ENCODE data around the gene MEGF11. TPM values are rescaled to one million over a fixed set of nuclear protein-coding genes. Genes with fewer than 3 reads are reported as not detected.

Gene MEGF11
- total RNA-seq, 1 experiment from 2014 or later: 1.2 TPM

- no peak overlapping the region for H3K14ac ChIP-seq (ENCODE audit: insufficient read depth, low read length)
- H2BK15ac ChIP-seq (ENCODE audit: low read depth, low read length): no peak overlapping the region
- H3K56ac ChIP-seq (ENCODE audit: insufficient read length, low read depth, low read length): no peak overlapping the region
- H4K8ac ChIP-seq (replicated peaks; ENCODE audit: insufficient read length, low read depth, low read length): no peak overlapping the region
- no CpG with 5 or more reads among the region's 4 CpGs for WGBS (ENCODE audit: extremely low coverage, insufficient read length, low lambda C conversion rate)
- H2AFZ ChIP-seq (ENCODE audit: low read length): no peak overlapping the region
- no peak overlapping the region for H2BK20ac ChIP-seq (ENCODE audit: low read depth, low read length, poor library complexity, severe bottlenecking)
- H3K23me2 ChIP-seq (ENCODE audit: insufficient read length, low read depth, low read length, poor library complexity, severe bottlenecking): no peaks in the 10 kb centered on the region
- H3K27me3 ChIP-seq (ENCODE audit: insufficient read depth, low read length): no peaks in the 10 kb centered on the region
- no peak overlapping the region for H2BK120ac ChIP-seq (ENCODE audit: low read depth, low read length, poor library complexity, severe bottlenecking)
- H3K27ac ChIP-seq (ENCODE audit: insufficient read length, low read depth, low read length): no peak overlapping the region
- H3T11ph ChIP-seq (ENCODE audit: low read length): no peak overlapping the region
- H2BK12ac ChIP-seq (ENCODE audit: insufficient read length, low read depth, low read length): no peak overlapping the region
- H4K20me1 ChIP-seq (ENCODE audit: control insufficient read depth, insufficient read depth, insufficient read length): no peaks in the 10 kb centered on the region
- H3K4ac ChIP-seq (ENCODE audit: low read depth, low read length): no peak overlapping the region
- H3K9ac ChIP-seq (ENCODE audit: extremely low read depth, insufficient read length, low read length): no peak overlapping the region
- TF ChIP-seq CTCF (conservative IDR thresholded peaks at IDR 0.05): no peak
- DNase-seq: peak; percentile 17
- Mint-ChIP-seq H3K27ac (no peak overlapping the region; a peak in 2 of 7 replicates), H3K4me1 (peaks cover 16 to 27% of the 10 kb centered on the region in 2 experiments), H3K4me3 (no peak overlapping the region; a peak in 1 of 5 replicates), H3K36me3 (ENCODE audit: insufficient read depth in 1 of 3, low read depth in 3 of 3) (peaks cover 4 to 29% (median 6%) of the 10 kb centered on the region in 3 experiments; a peak in 6 of 7 replicates), H3K9me3 (no peaks in the 10 kb centered on the region), H3K27me3 (ENCODE audit: low read depth) (no peaks in the 10 kb centered on the region)
- H3K4me1 ChIP-seq (ENCODE audit: insufficient read depth, low read length): 0 out of 2 replicates have a peak, but pooled peaks cover 3% of the 10 kb centered on the region
- no peaks in the 10 kb centered on the region for H3K79me2 ChIP-seq (ENCODE audit: insufficient read depth, low read length)
- no peak overlapping the region for H4K91ac ChIP-seq (ENCODE audit: insufficient read length, low read depth, low read length)
- H3K79me1 ChIP-seq (ENCODE audit: insufficient read depth, low read depth, low read length, poor library complexity, severe bottlenecking): no peaks in the 10 kb centered on the region
- no peaks in the 10 kb centered on the region for H3K9me3 ChIP-seq (ENCODE audit: control insufficient read depth, low read depth, low read length)
- H3K4me2 ChIP-seq (ENCODE audit: insufficient read depth, insufficient read length, low read length): no peak overlapping the region
- no peak overlapping the region for H3K23ac ChIP-seq (ENCODE audit: insufficient read length, low read depth, low read length)
- H2AK5ac ChIP-seq (ENCODE audit: insufficient read length, low read length): no peak overlapping the region
- H4K5ac ChIP-seq (ENCODE audit: insufficient read length, low read depth, low read length): no peak overlapping the region
- no peak overlapping the region for H3K18ac ChIP-seq (ENCODE audit: insufficient read length, low read depth, low read length)
- no peak overlapping the region for H2BK5ac ChIP-seq (ENCODE audit: insufficient read length, low read length)
These were observed 344.7 kb downstream of the MEGF11 start for GRCh38 chr15:65908876-65909275.
